ENCODE data around the gene REPIN1.

REPIN1 gene

DNA sequence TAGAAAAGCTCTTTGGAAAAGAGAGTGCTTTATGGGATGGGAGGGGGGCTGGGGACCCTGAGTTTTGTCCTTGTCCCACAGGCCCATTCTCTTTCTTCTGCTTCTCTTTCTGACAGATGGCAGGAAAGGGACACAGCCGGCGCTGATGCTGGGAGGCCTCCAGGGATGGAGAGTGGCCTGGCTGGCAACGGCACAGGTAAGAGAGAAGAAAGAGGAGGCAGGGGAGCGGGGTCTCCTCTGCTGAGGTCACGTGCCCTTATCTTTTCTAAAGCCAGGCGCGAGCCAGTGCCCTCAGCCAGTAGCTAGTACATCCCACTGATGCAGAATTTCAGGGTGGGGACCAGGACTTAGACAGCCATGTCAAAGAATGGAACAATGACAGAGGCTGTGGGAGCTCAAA, 19.7 kb downstream of the REPIN1 start:
- H3K4me1 ChIP-seq (ENCODE audit: insufficient read depth, low read length), result peaks cover 2% of the 10 kb centered on the region; the same call in 1 of the 2 replicates
- no peak overlapping the region for H3K9ac ChIP-seq (ENCODE audit: low read depth, low read length)
- no peak overlapping the region for H3K4me3 ChIP-seq (ENCODE audit: low read depth in 1 of 2, low read length in 2 of 2)
- DNase-seq (no peak), ATAC-seq (ENCODE audit: insufficient read depth, low read depth) (no peak)
- H3K9me3 ChIP-seq (ENCODE audit: insufficient read depth, low read length, severe bottlenecking), result no peaks in the 10 kb centered on the region
- no peak overlapping the region for H3K4me2 ChIP-seq (ENCODE audit: insufficient read depth, low read length)
- peaks cover 39% of the 10 kb centered on the region for H3K79me2 ChIP-seq (ENCODE audit: insufficient read depth, low read length)
- H3K27ac ChIP-seq (ENCODE audit: low read length), result no peak overlapping the region
- no peaks in the 10 kb centered on the region for H3K27me3 ChIP-seq (ENCODE audit: insufficient read depth, low read length, poor library complexity)
- H4K20me1 ChIP-seq (ENCODE audit: insufficient read depth, low read length), result peaks cover 11% of the 10 kb centered on the region
- H2AFZ ChIP-seq (ENCODE audit: low read depth, low read length), result no peak overlapping the region
- TF ChIP-seq, protein P1, sequence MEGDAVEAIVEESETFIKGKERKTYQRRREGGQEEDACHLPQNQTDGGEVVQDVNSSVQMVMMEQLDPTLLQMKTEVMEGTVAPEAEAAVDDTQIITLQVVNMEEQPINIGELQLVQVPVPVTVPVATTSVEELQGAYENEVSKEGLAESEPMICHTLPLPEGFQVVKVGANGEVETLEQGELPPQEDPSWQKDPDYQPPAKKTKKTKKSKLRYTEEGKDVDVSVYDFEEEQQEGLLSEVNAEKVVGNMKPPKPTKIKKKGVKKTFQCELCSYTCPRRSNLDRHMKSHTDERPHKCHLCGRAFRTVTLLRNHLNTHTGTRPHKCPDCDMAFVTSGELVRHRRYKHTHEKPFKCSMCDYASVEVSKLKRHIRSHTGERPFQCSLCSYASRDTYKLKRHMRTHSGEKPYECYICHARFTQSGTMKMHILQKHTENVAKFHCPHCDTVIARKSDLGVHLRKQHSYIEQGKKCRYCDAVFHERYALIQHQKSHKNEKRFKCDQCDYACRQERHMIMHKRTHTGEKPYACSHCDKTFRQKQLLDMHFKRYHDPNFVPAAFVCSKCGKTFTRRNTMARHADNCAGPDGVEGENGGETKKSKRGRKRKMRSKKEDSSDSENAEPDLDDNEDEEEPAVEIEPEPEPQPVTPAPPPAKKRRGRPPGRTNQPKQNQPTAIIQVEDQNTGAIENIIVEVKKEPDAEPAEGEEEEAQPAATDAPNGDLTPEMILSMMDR (IDR thresholded peaks at IDR 0.05; ENCODE audit: borderline replicate concordance, extremely low read depth, low read length, poor library complexity, severe bottlenecking), result no peak
- no peak for TF ChIP-seq EZH2 (IDR thresholded peaks at IDR 0.05; ENCODE audit: borderline replicate concordance, low read depth, low read length, severe bottlenecking)
- peaks cover 46% of the 10 kb centered on the region for H3K36me3 ChIP-seq (ENCODE audit: insufficient read depth, low read length)

DNA sequence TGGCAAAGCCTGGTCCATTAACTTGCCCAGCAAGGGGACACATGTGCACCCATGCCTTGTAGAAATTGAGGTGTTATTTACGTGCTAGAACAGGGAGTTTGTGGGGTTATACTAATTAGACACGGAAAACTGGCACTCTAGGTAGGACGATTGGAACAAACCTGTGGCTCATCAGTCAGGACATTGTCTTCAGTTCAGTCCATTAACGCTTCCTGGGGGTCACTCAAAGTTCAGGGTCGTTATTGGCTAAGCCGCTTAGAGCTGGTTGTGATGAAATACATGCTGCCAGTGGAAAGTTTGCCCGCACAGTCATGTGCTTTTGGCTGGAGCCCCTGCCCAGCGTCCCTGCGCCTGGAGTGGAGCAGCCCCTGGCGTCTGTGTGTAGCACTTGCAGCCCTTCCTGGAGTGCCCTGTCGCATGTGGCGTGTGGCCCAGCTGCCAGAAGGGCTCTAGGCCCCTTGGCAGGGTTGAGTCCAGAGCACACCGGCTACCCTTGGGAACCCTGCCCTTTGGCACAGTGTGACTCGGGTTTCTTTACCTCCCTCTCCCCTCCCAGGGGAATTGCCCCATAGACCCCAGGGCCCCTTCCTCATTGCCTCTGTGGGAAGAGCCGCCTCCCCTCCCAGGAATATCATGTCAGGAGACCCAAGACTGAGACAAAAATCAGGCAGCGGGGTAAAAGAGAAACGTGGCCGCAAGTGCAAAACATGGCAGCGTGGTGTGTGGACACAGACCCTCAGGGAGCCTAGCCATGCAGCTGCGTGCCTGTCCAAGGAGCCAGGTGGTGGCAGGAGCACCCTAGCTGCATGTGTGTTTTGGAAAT, 20.3 kb downstream of the REPIN1 start:
- no peak overlapping the region for H3K9ac ChIP-seq (ENCODE audit: low read depth, low read length)
- ATAC-seq (ENCODE audit: insufficient read depth, low read depth), result no peak
- H3K4me3 ChIP-seq (ENCODE audit: low read depth in 1 of 2, low read length in 2 of 2), result no peak overlapping the region
- TF ChIP-seq, protein P1 (IDR thresholded peaks at IDR 0.05; ENCODE audit: borderline replicate concordance, extremely low read depth, low read length, poor library complexity, severe bottlenecking), result no peak
- TF ChIP-seq EZH2 (IDR thresholded peaks at IDR 0.05; ENCODE audit: borderline replicate concordance, low read depth, low read length, severe bottlenecking), result no peak
- H3K4me1 ChIP-seq (ENCODE audit: insufficient read depth, low read length), result no peaks in the 10 kb centered on the region
- H3K27ac ChIP-seq (ENCODE audit: low read length), result no peak overlapping the region
- H4K20me1 ChIP-seq (ENCODE audit: insufficient read depth, low read length), result peaks cover 8% of the 10 kb centered on the region
- H2AFZ ChIP-seq (ENCODE audit: low read depth, low read length), result no peak overlapping the region
- no peaks in the 10 kb centered on the region for H3K9me3 ChIP-seq (ENCODE audit: insufficient read depth, low read length, severe bottlenecking)
- no peaks in the 10 kb centered on the region for H3K27me3 ChIP-seq (ENCODE audit: insufficient read depth, low read length, poor library complexity)
- no peak overlapping the region for H3K4me2 ChIP-seq (ENCODE audit: insufficient read depth, low read length)
- H3K79me2 ChIP-seq (ENCODE audit: insufficient read depth, low read length), result peaks cover 33% of the 10 kb centered on the region
- DNase-seq, result no peak
- peaks cover 45% of the 10 kb centered on the region for H3K36me3 ChIP-seq (ENCODE audit: insufficient read depth, low read length)

DNA sequence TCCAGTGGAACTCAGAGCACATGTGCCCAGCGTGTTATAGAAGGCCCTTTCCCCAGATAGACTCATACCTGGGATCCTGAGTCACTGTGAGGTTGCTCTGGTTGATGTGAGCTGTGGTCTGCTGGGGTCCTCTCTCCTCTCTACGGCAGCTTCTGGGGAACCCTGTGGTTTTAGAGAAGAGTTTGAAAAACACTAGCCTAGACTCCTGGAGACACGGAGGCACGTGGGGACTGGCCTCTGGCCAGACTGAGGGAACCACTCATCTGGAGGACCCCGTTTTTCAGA, 20.9 kb downstream of the REPIN1 start:
- no peaks in the 10 kb centered on the region for H3K4me1 ChIP-seq (ENCODE audit: insufficient read depth, low read length)
- peaks cover 27% of the 10 kb centered on the region for H3K79me2 ChIP-seq (ENCODE audit: insufficient read depth, low read length)
- no peak overlapping the region for H3K4me2 ChIP-seq (ENCODE audit: insufficient read depth, low read length)
- no peak for TF ChIP-seq EZH2 (IDR thresholded peaks at IDR 0.05; ENCODE audit: borderline replicate concordance, low read depth, low read length, severe bottlenecking)
- TF ChIP-seq, protein P1 (IDR thresholded peaks at IDR 0.05; ENCODE audit: borderline replicate concordance, extremely low read depth, low read length, poor library complexity, severe bottlenecking), result no peak
- no peaks in the 10 kb centered on the region for H3K9me3 ChIP-seq (ENCODE audit: insufficient read depth, low read length, severe bottlenecking)
- no peak for ATAC-seq (ENCODE audit: insufficient read depth, low read depth)
- H3K4me3 ChIP-seq (ENCODE audit: low read depth in 1 of 2, low read length in 2 of 2), result no peak overlapping the region
- no peak overlapping the region for H2AFZ ChIP-seq (ENCODE audit: low read depth, low read length)
- H3K36me3 ChIP-seq (ENCODE audit: insufficient read depth, low read length), result peaks cover 44% of the 10 kb centered on the region
- H3K9ac ChIP-seq (ENCODE audit: low read depth, low read length), result no peak overlapping the region
- H4K20me1 ChIP-seq (ENCODE audit: insufficient read depth, low read length), result peaks cover 4% of the 10 kb centered on the region
- no peak overlapping the region for H3K27ac ChIP-seq (ENCODE audit: low read length)
- no peaks in the 10 kb centered on the region for H3K27me3 ChIP-seq (ENCODE audit: insufficient read depth, low read length, poor library complexity)
- DNase-seq, result no peak

Data from DND-41 (cell line).